GM10248 (cell line): Measurements from ENCODE around the gene B9D1.

ENCODE experiments used
- CTCF ChIA-PET: fragments of 300-600 bp; sonication (Branson Sonifier 250); formaldehyde crosslinking; extraction: SDS; loops from one replicate; lab custom pipeline; 2021; ENCODE audit warnings: antibody characterized with exemption; lab: Yijun Ruan, JAX
- POLR2A ChIA-PET: fragments of 350-650 bp; sonication (Branson Sonifier 250); formaldehyde crosslinking; extraction: SDS; loops from one replicate; lab custom pipeline; 2020; ENCODE audit warnings: antibody characterized with exemption; lab: Yijun Ruan, JAX
- DNase-seq: peaks from one replicate; pipeline ENCODE4 v3.0.0; 2012; ENCODE audit errors: extremely low spot score
- CTCF ChIP-seq: IDR thresholded peaks from 2 replicates; pipeline ENCODE4 v1.5.1; 2012; ENCODE audit warnings: mild to moderate bottlenecking, low read depth; ENCODE audit errors: extremely low read depth, missing control alignments, control extremely low read depth

Gene B9D1

GRCh38 chr17:19338031-19338990, 24.2 kb downstream of the B9D1 start:
- ChIA-PET POLR2A (interaction anchor here (1.3 kb wide), 1 partner anchor 40 kb away, joined by 5 read pairs; the partner anchor contains the start of gene MAPK7), CTCF (interaction anchor here (0.8 to 3.1 kb wide), 23 partner anchors 8 to 424 kb away, joined by 3 to 18 read pairs (median 5); partner anchors contain the start of genes B9D1 and MAPK7)
- TF ChIP-seq CTCF, result peak; percentile 66
- peak; percentile 84 for DNase-seq

- CTCF ChIA-PET, result interaction anchor here (1.0 to 3.1 kb wide), 20 partner anchors 8 to 425 kb away, joined by 3 to 18 read pairs (median 6); partner anchors contain the start of genes B9D1 and MAPK7
- TF ChIP-seq CTCF, result no peak
- no peak for DNase-seq
- POLR2A ChIA-PET, result interaction anchor here (1.3 kb wide), 1 partner anchor 40 kb away, joined by 5 read pairs; the partner anchor contains the start of gene MAPK7
These were observed 24.9 kb downstream of the B9D1 start for GRCh38 chr17:19337712-19338023.

GRCh38 chr17:19336938-19337711, 25.4 kb downstream of the B9D1 start:
- ChIA-PET POLR2A (no interaction called here), CTCF (interaction anchor here (0.6 to 3.1 kb wide), 16 partner anchors 8 to 98 kb away, joined by 3 to 18 read pairs (median 6); partner anchors contain the start of gene B9D1)
- no peak for TF ChIP-seq CTCF
- no peak for DNase-seq

GRCh38 chr17:19335951-19336631, 26.4 kb downstream of the B9D1 start:
- ChIA-PET CTCF (interaction anchor here (1.3 kb wide), 1 partner anchor 11 kb away, joined by 3 read pairs; no protein-coding TSS in a partner anchor), POLR2A (no interaction called here)
- DNase-seq, result no peak
- TF ChIP-seq CTCF, result no peak

- no peak for DNase-seq
- POLR2A ChIA-PET, result no interaction called here
- no peak for TF ChIP-seq CTCF
- CTCF ChIA-PET, result no interaction called here
These were observed 28.2 kb downstream of the B9D1 start for GRCh38 chr17:19334331-19334730.
